GM21786 (cell line): Measurements from ENCODE around the gene LCOR.

Experiments
- ATAC-seq: cut with Tn5 transposase; IDR thresholded peaks from one replicate; pipeline ENCODE4 v1.9.1; 2021; ENCODE audit not compliant: unreplicated experiment

LCOR gene

GRCh38 chr10:96984541-96985131 is 152.5 kb downstream of the LCOR start:
- no peak for ATAC-seq

- ATAC-seq = no peak
Measured at GRCh38 chr10:96986200-96986856, 154.2 kb downstream of the LCOR start.

GRCh38 chr10:96987141-96987841 is 155.2 kb downstream of the LCOR start:
- ATAC-seq = no peak

- no peak for ATAC-seq
Measured at GRCh38 chr10:96987842-96988175, 155.7 kb downstream of the LCOR start.

- ATAC-seq = no peak
Measured at GRCh38 chr10:96988426-96988825, 156.3 kb downstream of the LCOR start.

- ATAC-seq = peak; percentile 61
Measured at GRCh38 chr10:96991313-96991841, 159.3 kb downstream of the LCOR start.

GRCh38 chr10:96992721-96993120 is 160.6 kb downstream of the LCOR start:
- ATAC-seq = peak; percentile 67

GRCh38 chr10:96995851-96996250 is 163.8 kb downstream of the LCOR start:
- ATAC-seq = no peak

GRCh38 chr10:96996275-96996965 is 164.3 kb downstream of the LCOR start:
- no peak for ATAC-seq

- no peak for ATAC-seq
Measured at GRCh38 chr10:96998329-96998888, 166.3 kb downstream of the LCOR start.

- no peak for ATAC-seq
Measured at GRCh38 chr10:96999337-96999736, 167.2 kb downstream of the LCOR start.

GRCh38 chr10:96999987-97000386 is 167.9 kb downstream of the LCOR start:
- no peak for ATAC-seq

GRCh38 chr10:97000487-97001182 is 168.5 kb downstream of the LCOR start:
- no peak for ATAC-seq

- ATAC-seq = no peak
Measured at GRCh38 chr10:97001183-97001991, 169.3 kb downstream of the LCOR start.

GRCh38 chr10:97002670-97003069 is 170.6 kb downstream of the LCOR start:
- ATAC-seq = no peak

GRCh38 chr10:97003151-97003803 is 171.2 kb downstream of the LCOR start:
- ATAC-seq = no peak

GRCh38 chr10:97003804-97004201 is 171.7 kb downstream of the LCOR start:
- ATAC-seq = no peak

GRCh38 chr10:97004591-97004990 is 172.5 kb downstream of the LCOR start:
- no peak for ATAC-seq

GRCh38 chr10:97005349-97005748 is 173.3 kb downstream of the LCOR start:
- no peak for ATAC-seq
